ENCODE data around the gene DNAJC3. TPM values are rescaled to one million over a fixed set of nuclear protein-coding genes. Genes with fewer than 3 reads are reported as not detected.
"Not testable (repeated sequence)": the region's sequence is repeated elsewhere in the genome, so short reads cannot be mapped to it uniquely, and the experiment has no call there.

Gene DNAJC3
- total RNA-seq, 4 donors from 2014 or later: 27.1 to 33.5 (median 30.7) TPM

- Histone ChIP-seq H3K36me3 (no peaks in the 10 kb centered on the region), H3K4me3 (peak overlapping the region; percentile 72), H3K27ac (peak overlapping the region; percentile 91), H3K27me3 (no peaks in the 10 kb centered on the region), H3K9me3 (no peaks in the 10 kb centered on the region), H3K4me1 (peaks cover 29% of the 10 kb centered on the region)
- no peak for DNase-seq (ENCODE audit: low spot score in 2 of 2)
- under 1% methylated on average over 25 of the region's 32 CpGs for WGBS
- no peak for TF ChIP-seq POLR2AphosphoS5 (IDR thresholded peaks at IDR 0.05)
- no peak for TF ChIP-seq EP300 (IDR thresholded peaks at IDR 0.05)
- TF ChIP-seq POLR2A (IDR thresholded peaks at IDR 0.05): no peak
- TF ChIP-seq, protein P1, sequence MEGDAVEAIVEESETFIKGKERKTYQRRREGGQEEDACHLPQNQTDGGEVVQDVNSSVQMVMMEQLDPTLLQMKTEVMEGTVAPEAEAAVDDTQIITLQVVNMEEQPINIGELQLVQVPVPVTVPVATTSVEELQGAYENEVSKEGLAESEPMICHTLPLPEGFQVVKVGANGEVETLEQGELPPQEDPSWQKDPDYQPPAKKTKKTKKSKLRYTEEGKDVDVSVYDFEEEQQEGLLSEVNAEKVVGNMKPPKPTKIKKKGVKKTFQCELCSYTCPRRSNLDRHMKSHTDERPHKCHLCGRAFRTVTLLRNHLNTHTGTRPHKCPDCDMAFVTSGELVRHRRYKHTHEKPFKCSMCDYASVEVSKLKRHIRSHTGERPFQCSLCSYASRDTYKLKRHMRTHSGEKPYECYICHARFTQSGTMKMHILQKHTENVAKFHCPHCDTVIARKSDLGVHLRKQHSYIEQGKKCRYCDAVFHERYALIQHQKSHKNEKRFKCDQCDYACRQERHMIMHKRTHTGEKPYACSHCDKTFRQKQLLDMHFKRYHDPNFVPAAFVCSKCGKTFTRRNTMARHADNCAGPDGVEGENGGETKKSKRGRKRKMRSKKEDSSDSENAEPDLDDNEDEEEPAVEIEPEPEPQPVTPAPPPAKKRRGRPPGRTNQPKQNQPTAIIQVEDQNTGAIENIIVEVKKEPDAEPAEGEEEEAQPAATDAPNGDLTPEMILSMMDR (IDR thresholded peaks at IDR 0.05): no peak
Measured at GRCh38 chr13:95676105-95676761, 706 bp upstream of the DNAJC3 start.

GRCh38 chr13:95677564-95678266 is 776 bp downstream of the DNAJC3 start:
- H3K36me3 ChIP-seq: peaks cover 3% of the 10 kb centered on the region
- WGBS: under 1% methylated on average over 21 of the region's 30 CpGs
- no peaks in the 10 kb centered on the region for H3K9me3 ChIP-seq
- DNase-seq (ENCODE audit: low spot score in 2 of 2): peak; percentile 84 to 90
- peak overlapping the region; percentile 72 for H3K4me3 ChIP-seq
- peak overlapping the region; percentile 91 for H3K27ac ChIP-seq
- TF ChIP-seq POLR2A (IDR thresholded peaks at IDR 0.05): no peak
- TF ChIP-seq POLR2AphosphoS5 (IDR thresholded peaks at IDR 0.05): no peak
- peak; percentile 13 for TF ChIP-seq EP300 (IDR thresholded peaks at IDR 0.05)
- H3K4me1 ChIP-seq: peaks cover 29% of the 10 kb centered on the region
- H3K27me3 ChIP-seq: no peaks in the 10 kb centered on the region

DNA sequence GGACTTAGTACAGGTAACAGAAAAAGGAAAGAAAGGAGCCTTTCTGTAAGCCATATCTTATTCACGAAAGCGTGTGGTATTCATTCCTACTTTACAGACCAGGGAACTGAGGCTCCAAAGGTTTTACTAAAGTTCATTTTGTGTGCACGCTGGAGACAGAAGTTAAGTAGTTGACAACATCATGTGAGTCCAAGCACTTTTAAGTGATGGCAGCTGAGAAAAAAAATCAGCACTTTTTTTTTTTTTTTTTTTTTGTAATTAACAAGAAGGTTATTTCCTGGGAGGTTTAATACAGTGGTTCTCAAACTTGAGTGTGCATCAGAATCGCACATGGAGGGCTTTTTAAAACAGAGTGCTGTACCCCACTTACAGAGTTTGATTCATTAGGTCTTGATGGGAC is 2.0 kb downstream of the DNAJC3 start:
- no peak for TF ChIP-seq POLR2A (IDR thresholded peaks at IDR 0.05)
- H3K27me3 ChIP-seq: no peaks in the 10 kb centered on the region
- peaks cover 3% of the 10 kb centered on the region for H3K36me3 ChIP-seq
- H3K9me3 ChIP-seq: no peaks in the 10 kb centered on the region
- no peak for DNase-seq (ENCODE audit: low spot score in 2 of 2)
- H3K4me3 ChIP-seq: peak overlapping the region; percentile 72
- no peak overlapping the region for H3K27ac ChIP-seq
- 67% methylated on average over 4 of the region's 4 CpGs for WGBS
- H3K4me1 ChIP-seq: peaks cover 29% of the 10 kb centered on the region

DNA sequence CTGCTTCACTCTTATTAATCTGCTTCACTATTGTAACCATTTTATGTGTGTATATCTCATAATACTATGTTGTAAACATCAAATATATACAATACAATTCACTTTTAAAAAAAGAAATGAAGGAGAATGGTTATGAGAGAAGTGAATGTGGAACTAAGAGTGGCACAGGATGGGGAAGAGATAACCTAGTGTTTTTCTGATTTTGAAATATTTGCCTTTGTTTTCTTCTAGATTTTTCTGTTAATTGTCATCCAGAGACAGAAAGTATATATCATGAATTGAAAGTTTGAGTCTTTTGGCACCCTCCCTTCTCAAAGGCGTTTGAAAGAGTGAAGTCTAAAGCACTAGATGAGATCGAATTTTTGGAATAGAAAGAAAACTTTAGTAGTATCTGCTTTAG is 2.8 kb downstream of the DNAJC3 start:
- H3K4me1 ChIP-seq: peaks cover 36% of the 10 kb centered on the region
- 39% methylated on average over 2 of the region's 2 CpGs for WGBS
- no peak overlapping the region for H3K27ac ChIP-seq
- no peak overlapping the region for H3K4me3 ChIP-seq
- H3K27me3 ChIP-seq: no peaks in the 10 kb centered on the region
- TF ChIP-seq POLR2A (IDR thresholded peaks at IDR 0.05): no peak
- TF ChIP-seq, protein P1 (IDR thresholded peaks at IDR 0.05): no peak
- TF ChIP-seq POLR2AphosphoS5 (IDR thresholded peaks at IDR 0.05): no peak
- TF ChIP-seq EP300 (IDR thresholded peaks at IDR 0.05): no peak
- H3K36me3 ChIP-seq: peaks cover 3% of the 10 kb centered on the region
- H3K9me3 ChIP-seq: no peaks in the 10 kb centered on the region
- no peak for DNase-seq (ENCODE audit: low spot score in 2 of 2)

GRCh38 chr13:95684418-95684817 is 7.5 kb downstream of the DNAJC3 start:
- 80% methylated on average over 2 of the region's 2 CpGs for WGBS
- no peak overlapping the region for H3K4me3 ChIP-seq
- H3K36me3 ChIP-seq: peaks cover 3% of the 10 kb centered on the region
- no peak overlapping the region for H3K27ac ChIP-seq
- peaks cover 5% of the 10 kb centered on the region for H3K9me3 ChIP-seq
- H3K4me1 ChIP-seq: peaks cover 17% of the 10 kb centered on the region
- no peak for TF ChIP-seq POLR2A (IDR thresholded peaks at IDR 0.05)
- no peak for TF ChIP-seq EP300 (IDR thresholded peaks at IDR 0.05)
- DNase-seq (ENCODE audit: low spot score in 2 of 2): no peak
- no peaks in the 10 kb centered on the region for H3K27me3 ChIP-seq

DNA sequence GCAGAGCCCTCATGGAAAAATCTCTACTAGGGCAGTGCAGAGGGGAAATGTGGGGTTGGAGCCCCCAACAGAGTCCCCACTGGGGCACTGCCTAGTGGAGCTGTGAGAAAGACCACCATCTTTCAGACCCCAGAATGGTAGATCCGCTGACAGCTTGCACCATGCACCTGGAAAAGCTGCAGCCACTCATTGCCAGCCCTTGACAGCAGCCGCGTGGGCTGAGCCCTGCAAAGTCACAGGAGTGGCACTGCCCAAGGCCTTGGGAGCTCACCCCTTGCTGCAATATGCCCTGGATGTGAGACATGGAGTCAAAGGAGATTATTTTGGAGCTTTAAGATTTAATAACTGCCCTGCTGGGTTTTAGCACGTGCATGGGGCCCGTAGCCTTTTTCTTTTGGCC is 8.0 kb downstream of the DNAJC3 start:
- not testable (repeated sequence) for H3K27me3 ChIP-seq; H3K9me3 ChIP-seq; H3K36me3 ChIP-seq; H3K4me3 ChIP-seq; H3K27ac ChIP-seq; DNase-seq (ENCODE audit: low spot score in 2 of 2)
- peaks cover 11% of the 10 kb centered on the region for H3K4me1 ChIP-seq
- 100% methylated on average over 2 of the region's 5 CpGs for WGBS

DNA sequence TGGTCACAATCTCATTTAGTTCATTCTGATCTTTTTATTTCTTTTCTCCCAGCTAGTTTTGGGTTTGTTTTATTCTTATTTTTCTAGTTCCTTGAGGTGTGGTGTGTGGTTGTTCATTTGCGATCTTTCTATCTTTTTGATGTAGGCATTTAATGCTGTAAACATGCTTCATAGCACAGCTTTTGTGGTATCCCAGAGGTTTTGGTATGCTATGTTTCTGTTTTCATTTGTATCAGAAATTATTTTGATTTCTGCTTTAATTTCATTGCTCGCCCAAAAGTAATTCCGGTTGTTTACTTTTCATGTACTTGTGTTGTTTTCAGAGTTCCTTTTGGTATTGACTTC is 12.6 kb downstream of the DNAJC3 start:
- TF ChIP-seq POLR2A (IDR thresholded peaks at IDR 0.05) (no peak), POLR2AphosphoS5 (IDR thresholded peaks at IDR 0.05) (no peak), EP300 (IDR thresholded peaks at IDR 0.05) (no peak)
- TF ChIP-seq, protein P1 (IDR thresholded peaks at IDR 0.05): no peak
- WGBS: 95% methylated on average over 3 of the region's 3 CpGs
- H3K27ac ChIP-seq: no peak overlapping the region
- peaks cover 5% of the 10 kb centered on the region for H3K9me3 ChIP-seq
- DNase-seq (ENCODE audit: low spot score in 2 of 2): no peak
- peaks cover 3% of the 10 kb centered on the region for H3K4me1 ChIP-seq
- H3K27me3 ChIP-seq: no peaks in the 10 kb centered on the region
- no peaks in the 10 kb centered on the region for H3K36me3 ChIP-seq
- H3K4me3 ChIP-seq: no peak overlapping the region

GRCh38 chr13:95690986-95691385 is 14.0 kb downstream of the DNAJC3 start:
- H3K27ac ChIP-seq; H3K9me3 ChIP-seq; DNase-seq (ENCODE audit: low spot score in 2 of 2); H3K36me3 ChIP-seq; H3K4me1 ChIP-seq; H3K27me3 ChIP-seq; H3K4me3 ChIP-seq: not testable (repeated sequence)
- WGBS: no CpG with 5 or more reads among the region's 28 CpGs
